Measurements from ENCODE around the gene LEFTY2. TPM values are rescaled to one million over a fixed set of nuclear protein-coding genes. Genes with fewer than 3 reads are reported as not detected.

Gene LEFTY2
- total and polyA plus RNA-seq, 10 of the 15 experiments (the other 5 are each of a cell fraction or from before 2014, with no cell fraction given): not detected

DNA sequence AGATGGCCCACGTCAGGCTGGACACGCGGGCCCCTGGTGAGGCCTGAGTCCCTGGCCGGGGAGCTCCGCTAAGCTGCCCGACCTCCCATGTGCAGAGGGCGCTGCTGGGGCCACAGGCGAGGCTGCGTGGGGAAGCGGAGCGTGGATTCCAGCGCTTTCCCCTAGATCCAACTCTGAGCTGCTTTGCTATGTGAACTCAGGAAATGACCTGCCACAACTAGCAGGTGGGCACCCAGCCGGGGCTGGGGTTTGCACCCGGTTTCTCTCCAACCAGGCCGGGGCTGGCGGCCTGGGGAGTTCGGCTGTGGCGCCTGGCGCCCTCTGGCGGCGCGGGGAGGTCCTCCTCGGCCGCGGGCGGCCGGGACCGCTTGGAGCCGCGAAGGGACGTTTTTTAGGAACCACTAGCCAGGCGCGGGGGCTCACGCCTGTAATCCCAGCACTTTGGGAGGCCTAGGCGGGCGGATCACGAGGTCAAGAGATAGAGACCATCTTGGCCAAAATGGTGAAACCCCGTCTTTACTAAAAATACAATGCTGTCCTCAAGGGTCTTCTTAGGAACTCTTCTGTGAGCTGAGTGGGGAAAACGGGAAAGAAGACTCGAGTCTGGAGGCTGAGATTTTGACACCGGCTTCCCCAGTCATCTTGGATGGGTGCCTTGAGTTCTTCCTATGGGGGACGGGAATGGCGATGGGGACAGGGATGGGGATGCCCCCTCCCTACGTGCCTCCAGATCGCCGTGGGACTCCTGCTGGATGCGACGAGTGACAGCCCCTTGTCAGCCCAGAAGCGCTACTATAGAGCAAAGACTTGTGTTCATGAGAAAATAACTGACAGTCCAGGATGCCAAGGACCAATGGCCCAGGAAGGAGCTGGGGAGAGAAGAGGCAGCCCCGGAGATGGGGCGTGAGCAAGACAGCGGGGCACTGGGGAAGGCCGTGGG lies 29.6 kb downstream of the LEFTY2 start (continued):
- TF ChIP-seq ZBTB33 (IDR thresholded peaks at IDR 0.05) (peak; percentile 97), SMC3 (IDR thresholded peaks at IDR 0.05; ENCODE audit: borderline replicate concordance, low read length) (peak; percentile 84)

- 55% methylated on average over 1 of the region's 1 CpG for WGBS (ENCODE audit: insufficient coverage, insufficient replicate concordance, low lambda C conversion rate, missing lambda C conversion rate)
- H3K4me3 ChIP-seq: no peak overlapping the region
- ChIA-PET CTCF (interaction anchor here (0.6 to 1.6 kb wide), 5 partner anchors 26 to 136 kb away, joined by 3 to 8 read pairs (median 4); partner anchors contain the start of genes SRP9 and TMEM63A), SMC1A (ENCODE audit: uncharacterized antibody, unreplicated experiment) (interaction anchor here (0.9 to 3.2 kb wide), 3 partner anchors 29 to 356 kb away, joined by 3 to 16 read pairs (median 4); no protein-coding TSS in a partner anchor), POLR2A (no interaction called here), RAD21 (ENCODE audit: unreplicated experiment) (interaction anchor here (1.0 to 5.3 kb wide), 5 partner anchors 15 to 435 kb away, joined by 3 to 39 read pairs (median 3); partner anchors contain the start of genes PYCR2 and SRP9)
- H3K79me2 ChIP-seq (ENCODE audit: control insufficient read depth, insufficient read depth, low read length): no peaks in the 10 kb centered on the region
- no peak overlapping the region for H3K27ac ChIP-seq (ENCODE audit: control insufficient read depth, insufficient read depth)
- H2AFZ ChIP-seq (ENCODE audit: control insufficient read depth, low read depth, low read length): no peak overlapping the region
- FAIRE-seq (no peak), ATAC-seq (no peak), DNase-seq (ENCODE audit: low read depth, low spot score) (no peak)
- H3K27me3 ChIP-seq (replicated peaks in 1 of 2; ENCODE audit: control insufficient read depth in 2 of 2, insufficient read depth in 2 of 2, low read length in 1 of 2): no peaks in the 10 kb centered on the region
- BruUV-seq (replicated peaks): no TSS peak
- H3K4me1 ChIP-seq (ENCODE audit: control insufficient read depth, insufficient read depth, low read length): peaks cover 4% of the 10 kb centered on the region; the same call in 1 of the 2 replicates
- no peak overlapping the region for H3K4me2 ChIP-seq (ENCODE audit: control insufficient read depth, insufficient read depth)
- no peak overlapping the region for H3K9ac ChIP-seq (ENCODE audit: control insufficient read depth, insufficient read depth, low read length)
- H3K9me3 ChIP-seq (replicated peaks; ENCODE audit: control insufficient read depth, insufficient read depth, low read length): no peaks in the 10 kb centered on the region
- intact Hi-C loops (cut with micrococcal nuclease; ENCODE audit: unreplicated experiment): no loop called here
- in situ Hi-C loops (cut with MboI): no loop called here
- H4K20me1 ChIP-seq (ENCODE audit: control insufficient read depth, insufficient read depth): no peaks in the 10 kb centered on the region
- no peaks in the 10 kb centered on the region; a peak in 1 of 4 replicates for H3K36me3 ChIP-seq (ENCODE audit: control insufficient read depth in 2 of 2, insufficient read depth in 2 of 2, low read length in 1 of 2)
- no peak for TF ChIP-seq RELA (IDR thresholded peaks at IDR 0.05; ENCODE audit: borderline replicate concordance, partially characterized antibody)
- TF ChIP-seq ZNF274 (IDR thresholded peaks at IDR 0.05; ENCODE audit: insufficient read depth, insufficient read length): no peak
- TF ChIP-seq STAT3 (IDR thresholded peaks at IDR 0.05; ENCODE audit: low read depth, low read length): no peak
- TF ChIP-seq IRF3 (IDR thresholded peaks at IDR 0.05): no peak
- TF ChIP-seq CREM (IDR thresholded peaks at IDR 0.05; ENCODE audit: low read depth): no peak
- no peak for TF ChIP-seq POU2F2 (IDR thresholded peaks at IDR 0.05; ENCODE audit: borderline replicate concordance, low read depth, low read length)
- TF ChIP-seq HDAC2 (IDR thresholded peaks at IDR 0.05): no peak
- TF ChIP-seq NFYA (IDR thresholded peaks at IDR 0.05; ENCODE audit: borderline replicate concordance, low read depth, low read length): no peak
- TF ChIP-seq, protein P1, sequence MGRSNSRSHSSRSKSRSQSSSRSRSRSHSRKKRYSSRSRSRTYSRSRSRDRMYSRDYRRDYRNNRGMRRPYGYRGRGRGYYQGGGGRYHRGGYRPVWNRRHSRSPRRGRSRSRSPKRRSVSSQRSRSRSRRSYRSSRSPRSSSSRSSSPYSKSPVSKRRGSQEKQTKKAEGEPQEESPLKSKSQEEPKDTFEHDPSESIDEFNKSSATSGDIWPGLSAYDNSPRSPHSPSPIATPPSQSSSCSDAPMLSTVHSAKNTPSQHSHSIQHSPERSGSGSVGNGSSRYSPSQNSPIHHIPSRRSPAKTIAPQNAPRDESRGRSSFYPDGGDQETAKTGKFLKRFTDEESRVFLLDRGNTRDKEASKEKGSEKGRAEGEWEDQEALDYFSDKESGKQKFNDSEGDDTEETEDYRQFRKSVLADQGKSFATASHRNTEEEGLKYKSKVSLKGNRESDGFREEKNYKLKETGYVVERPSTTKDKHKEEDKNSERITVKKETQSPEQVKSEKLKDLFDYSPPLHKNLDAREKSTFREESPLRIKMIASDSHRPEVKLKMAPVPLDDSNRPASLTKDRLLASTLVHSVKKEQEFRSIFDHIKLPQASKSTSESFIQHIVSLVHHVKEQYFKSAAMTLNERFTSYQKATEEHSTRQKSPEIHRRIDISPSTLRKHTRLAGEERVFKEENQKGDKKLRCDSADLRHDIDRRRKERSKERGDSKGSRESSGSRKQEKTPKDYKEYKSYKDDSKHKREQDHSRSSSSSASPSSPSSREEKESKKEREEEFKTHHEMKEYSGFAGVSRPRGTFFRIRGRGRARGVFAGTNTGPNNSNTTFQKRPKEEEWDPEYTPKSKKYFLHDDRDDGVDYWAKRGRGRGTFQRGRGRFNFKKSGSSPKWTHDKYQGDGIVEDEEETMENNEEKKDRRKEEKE (IDR thresholded peaks at IDR 0.05): no peak
- no peak for TF ChIP-seq SPI1 (IDR thresholded peaks at IDR 0.05; ENCODE audit: borderline replicate concordance, insufficient read depth, low read depth, low read length)
- no peak for TF ChIP-seq GATAD2B (conservative IDR thresholded peaks at IDR 0.05; ENCODE audit: low read depth)
- no peak for TF ChIP-seq EZH2 (IDR thresholded peaks at IDR 0.05; ENCODE audit: borderline replicate concordance, control insufficient read depth, low read depth, low read length)
- TF ChIP-seq MYC (IDR thresholded peaks at IDR 0.05; ENCODE audit: insufficient read depth, insufficient read length, insufficient replicate concordance, low read length, severe bottlenecking): no peak
Observed at GRCh38 chr1:225909477-225909876, 31.5 kb downstream of the LEFTY2 start.
